Fibroblast of pulmonary artery (primary cell): Measurements from ENCODE around the gene LPP.

Experiments
- DNase-seq: peaks from one replicate; pipeline ENCODE4 v3.0.0-alpha.2; 2010; ENCODE audit warnings: low read depth
- H3K4me3 ChIP-seq: replicated peaks from 2 replicates; pipeline ENCODE4 v1.5.1; 2011; ENCODE audit warnings: low read depth, mild to moderate bottlenecking, control low read depth, low read length, moderate library complexity
- CTCF ChIP-seq: IDR thresholded peaks from 2 replicates; pipeline ENCODE4 v1.5.1; 2011; ENCODE audit warnings: mild to moderate bottlenecking, control low read depth, low read length, inconsistent platforms; ENCODE audit errors: missing control alignments

LPP gene

GRCh38 chr3:188786424-188786823, 632.5 kb downstream of the LPP start:
- no peak overlapping the region for H3K4me3 ChIP-seq
- TF ChIP-seq CTCF = no peak
- no peak for DNase-seq

- H3K4me3 ChIP-seq = no peak overlapping the region
- DNase-seq = peak; percentile 96
- no peak for TF ChIP-seq CTCF
These were observed 634.7 kb downstream of the LPP start for GRCh38 chr3:188788621-188789081.

- no peak overlapping the region for H3K4me3 ChIP-seq
- DNase-seq = peak; percentile 16
- no peak for TF ChIP-seq CTCF
These were observed 635.3 kb downstream of the LPP start for GRCh38 chr3:188789251-188789650.

- no peak for DNase-seq
- no peak for TF ChIP-seq CTCF
- H3K4me3 ChIP-seq = no peak overlapping the region
These were observed 637.4 kb downstream of the LPP start for GRCh38 chr3:188791311-188791710.

- DNase-seq = peak; percentile 38
- H3K4me3 ChIP-seq = no peak overlapping the region
- peak; percentile 36 for TF ChIP-seq CTCF
These were observed 638.8 kb downstream of the LPP start for GRCh38 chr3:188792793-188793192.

GRCh38 chr3:188796122-188796631, 642.2 kb downstream of the LPP start:
- TF ChIP-seq CTCF = no peak
- no peak overlapping the region for H3K4me3 ChIP-seq
- DNase-seq = peak; percentile 96

GRCh38 chr3:188797045-188797444, 643.1 kb downstream of the LPP start:
- DNase-seq = no peak
- TF ChIP-seq CTCF = no peak
- H3K4me3 ChIP-seq = no peak overlapping the region
